Colonic mucosa (tissue), 4 donors: ENCODE measurements around the gene NPAS1. TPM values are rescaled to one million over a fixed set of nuclear protein-coding genes. Genes with fewer than 3 reads are reported as not detected.
A peak's percentile ranks its signal among the peaks of the same experiment; 100 is the strongest.
"Not testable (repeated sequence)": the region's sequence is repeated elsewhere in the genome, so short reads cannot be mapped to it uniquely, and the experiment has no call there.

Experiments
- DNase-seq: peaks from one replicate; pipeline ENCODE4 v3.0.0-alpha.2; 2020
- H3K27ac ChIP-seq: fragments of 200-600 bp; one replicate; pipeline ENCODE4 v1.8.0; 2021
- H3K27me3 ChIP-seq: fragments of 200-600 bp; one replicate; pipeline ENCODE4 v1.8.0; 2021
- H3K36me3 ChIP-seq: fragments of 200-600 bp; one replicate; pipeline ENCODE4 v1.8.0; 2021
- H3K4me1 ChIP-seq: fragments of 200-600 bp; one replicate; pipeline ENCODE4 v1.8.0; 2021; ENCODE audit warnings: mild to moderate bottlenecking
- H3K4me3 ChIP-seq: fragments of 200-600 bp; one replicate; pipeline ENCODE4 v1.8.0; 2021
- H3K9ac ChIP-seq, 2 donors: one replicate each; pipeline ENCODE4 v1.7.0; 2013; ENCODE audit warnings: control low read depth in 2 of 2, low read depth in 2 of 2, low read length in 2 of 2
- H3K9me3 ChIP-seq: fragments of 200-600 bp; one replicate; pipeline ENCODE4 v1.8.0; 2021
- CTCF ChIP-seq: fragments of 200-600 bp; IDR thresholded peaks from one replicate; pipeline ENCODE4 v1.8.0; 2022; ENCODE audit warnings: antibody characterized with exemption, mild to moderate bottlenecking
- intact Hi-C: fragments of 100-400 bp; cut with DNase I; formaldehyde crosslinking; loops from one replicate; pipeline ENCODE4 v1.14.1; 2022
- total RNA-seq, 2 donors: library from RNA; stranded (reverse); fragmentation: NEBNext Ultra II Directional in 1 of 2; extraction: Animal tissue kit (Norgen Biotek cat#: 25700) in 1 of 2; gene quantifications; one replicate each; pipeline ENCODE4 v1.2.1, GENCODE V29; 2021
- donor health status: healthy.
- donor health status: DM: no; HTN: no; CAD: no.
- donor health status: DM: no; HTN: no; CAD: no.

The NPAS1 gene
- total RNA-seq, 2 donors from 2014 or later, result 0.35 to 0.64 TPM

DNA sequence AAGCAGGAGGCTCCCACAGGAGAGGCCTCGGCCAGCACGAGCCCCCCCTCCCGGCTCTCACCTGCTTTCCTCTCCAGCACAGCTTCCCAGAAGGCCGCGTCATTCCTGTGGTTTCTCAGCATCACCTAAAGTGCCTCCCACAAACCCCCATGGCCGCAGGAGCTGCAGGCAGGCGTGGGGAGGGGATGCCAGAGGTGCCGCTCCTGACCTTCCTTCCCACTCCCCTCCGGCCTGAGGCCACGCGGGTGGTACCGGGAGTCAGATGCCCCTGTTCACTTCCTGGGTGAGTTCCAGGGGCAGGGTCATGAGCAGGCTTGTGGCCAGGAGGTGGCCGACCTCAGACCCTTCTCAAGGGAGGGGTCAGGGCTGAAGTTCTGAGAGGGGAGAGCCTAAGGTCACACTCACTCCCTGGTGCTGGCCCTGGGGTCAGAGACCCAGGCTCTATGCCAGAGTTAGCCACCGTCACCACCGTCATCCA lies 14.4 kb upstream of the NPAS1 start:
- intact Hi-C loops, result no loop called here
- no peaks in the 10 kb centered on the region for H3K9me3 ChIP-seq
- no peak overlapping the region for H3K27ac ChIP-seq
- H3K4me1 ChIP-seq, result no peaks in the 10 kb centered on the region
- no peak for TF ChIP-seq CTCF
- DNase-seq, result no peak
- peaks cover 10% of the 10 kb centered on the region for H3K27me3 ChIP-seq
- H3K9ac ChIP-seq, result no peak overlapping the region
- no peak overlapping the region for H3K4me3 ChIP-seq
- H3K36me3 ChIP-seq, result no peaks in the 10 kb centered on the region

- Histone ChIP-seq H3K36me3 (no peaks in the 10 kb centered on the region), H3K9ac (no peak overlapping the region), H3K27ac (no peak overlapping the region), H3K9me3 (no peaks in the 10 kb centered on the region), H3K27me3 (peaks cover 10% of the 10 kb centered on the region), H3K4me3 (no peak overlapping the region), H3K4me1 (no peaks in the 10 kb centered on the region)
- no peak for TF ChIP-seq CTCF
- no peak for DNase-seq
- intact Hi-C loops, result no loop called here
Observed at GRCh38 chr19:47005873-47006272, 13.8 kb upstream of the NPAS1 start.

DNA sequence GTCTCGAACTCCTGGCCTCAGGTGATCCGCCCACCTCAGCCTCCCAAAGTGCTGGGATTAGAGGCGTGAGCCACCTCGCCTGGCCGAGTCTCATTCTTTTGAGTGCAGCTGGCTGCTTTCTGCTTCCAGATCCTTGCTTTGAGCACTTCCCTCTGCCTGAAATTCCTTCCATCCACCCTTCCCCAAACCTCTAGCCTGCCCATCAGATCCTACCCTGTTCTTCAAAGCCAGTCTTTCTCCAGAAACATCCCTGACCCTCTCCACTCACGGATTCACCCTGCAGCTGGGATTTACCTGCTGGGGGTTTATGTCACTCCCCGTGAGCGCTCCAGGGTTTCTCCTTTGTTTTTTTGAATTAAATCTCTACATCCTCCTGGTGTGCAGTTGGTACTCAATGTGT lies 13.1 kb upstream of the NPAS1 start:
- Histone ChIP-seq H3K36me3 (no peaks in the 10 kb centered on the region), H3K9me3 (no peaks in the 10 kb centered on the region), H3K4me3 (no peak overlapping the region), H3K27ac (no peak overlapping the region), H3K4me1 (no peaks in the 10 kb centered on the region), H3K9ac (no peak overlapping the region), H3K27me3 (peaks cover 10% of the 10 kb centered on the region)
- no peak for DNase-seq
- TF ChIP-seq CTCF, result no peak
- intact Hi-C loops, result no loop called here

GRCh38 chr19:47010549-47010948 lies 9.1 kb upstream of the NPAS1 start:
- not testable (repeated sequence) for H3K36me3 ChIP-seq, H3K9me3 ChIP-seq, H3K9ac ChIP-seq, H3K4me3 ChIP-seq, H3K4me1 ChIP-seq, DNase-seq, H3K27me3 ChIP-seq, H3K27ac ChIP-seq
- intact Hi-C loops, result loop anchor here (5.0 kb wide), 1 partner anchor 67 kb away; no protein-coding TSS in a partner anchor

DNA sequence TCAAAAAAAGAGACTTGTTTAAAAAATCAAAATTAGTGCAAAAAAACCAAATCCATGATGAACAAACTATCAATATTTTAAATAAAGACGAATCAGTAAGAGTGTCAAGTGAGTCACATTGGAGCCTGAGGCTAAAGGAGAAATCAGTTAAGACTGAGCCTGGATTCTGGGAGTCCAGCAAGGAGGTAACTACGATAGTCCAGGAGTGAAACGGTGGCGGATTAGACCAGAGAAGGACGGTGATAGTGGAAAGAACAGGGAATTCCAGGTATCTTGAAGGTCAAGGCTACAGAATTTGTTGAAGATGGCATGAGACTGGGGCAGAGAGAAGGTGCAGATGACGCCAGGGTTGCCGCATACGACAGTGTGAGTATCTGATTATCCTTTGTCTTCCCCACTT lies 7.0 kb upstream of the NPAS1 start:
- H3K36me3 ChIP-seq, result no peaks in the 10 kb centered on the region
- no peak for TF ChIP-seq CTCF
- intact Hi-C loops, result loop anchor here (5.0 kb wide), 1 partner anchor 65 kb away; no protein-coding TSS in a partner anchor
- H3K4me3 ChIP-seq, result no peak overlapping the region
- no peak overlapping the region for H3K9ac ChIP-seq
- no peaks in the 10 kb centered on the region for H3K9me3 ChIP-seq
- H3K27me3 ChIP-seq, result no peaks in the 10 kb centered on the region
- H3K4me1 ChIP-seq, result no peaks in the 10 kb centered on the region
- no peak overlapping the region for H3K27ac ChIP-seq
- DNase-seq, result no peak

DNA sequence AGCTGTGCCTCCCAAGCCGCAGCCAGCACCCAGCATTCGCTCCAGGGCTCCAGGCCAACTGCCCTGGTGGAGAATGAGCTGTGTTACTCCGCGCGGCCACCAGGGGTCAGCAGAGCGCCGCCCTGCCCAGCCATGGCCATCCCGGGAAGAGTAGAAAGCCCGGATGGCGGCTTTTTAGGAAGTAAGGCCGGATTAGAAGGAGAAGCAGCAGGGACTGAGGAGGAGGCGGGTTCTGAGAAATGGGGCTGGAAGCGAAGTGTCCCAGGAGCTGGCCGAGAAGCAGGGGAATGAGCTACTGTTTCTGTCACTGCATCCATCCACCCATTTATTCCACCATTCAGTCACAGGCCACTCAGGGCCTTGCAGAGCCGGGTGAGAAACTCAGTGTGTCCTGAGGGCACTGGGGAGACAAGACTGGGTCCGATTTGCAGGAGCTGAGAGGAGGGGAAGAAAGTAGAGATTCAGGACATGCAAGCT lies 6.6 kb upstream of the NPAS1 start:
- intact Hi-C loops, result loop anchor here (5.0 kb wide), 1 partner anchor 64 kb away; no protein-coding TSS in a partner anchor
- peak; percentile 85 for DNase-seq
- Histone ChIP-seq H3K4me1 (no peaks in the 10 kb centered on the region), H3K4me3 (no peak overlapping the region), H3K27me3 (no peaks in the 10 kb centered on the region), H3K36me3 (no peaks in the 10 kb centered on the region), H3K9ac (no peak overlapping the region), H3K9me3 (no peaks in the 10 kb centered on the region), H3K27ac (no peak overlapping the region)
- TF ChIP-seq CTCF, result peak; percentile 97
